ENCODE data around the gene DLG2.
"Not testable (repeated sequence)": the region's sequence is repeated elsewhere in the genome, so short reads cannot be mapped to it uniquely, and the experiment has no call there.

DNA sequence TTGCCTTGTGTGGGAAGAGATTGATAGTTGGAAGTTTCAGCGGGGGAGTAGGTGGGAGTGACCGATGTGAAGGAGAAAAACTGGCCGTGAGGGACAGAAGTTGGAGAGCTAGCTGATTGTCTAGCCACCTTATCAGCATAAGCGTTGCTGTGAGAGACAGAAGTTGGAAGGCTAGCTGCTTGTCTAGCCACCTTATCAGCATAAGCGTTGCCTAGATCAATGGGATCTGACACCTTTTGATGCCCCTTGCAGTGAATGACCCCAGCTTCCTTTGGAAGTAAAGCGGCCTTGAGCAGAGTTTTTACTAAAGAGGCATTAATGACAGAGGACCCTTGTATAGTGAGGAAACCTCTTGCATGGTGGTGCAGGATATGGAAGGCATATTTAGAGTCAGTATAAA is 2183.3 kb downstream of the DLG2 start:
- TF ChIP-seq, protein P1, sequence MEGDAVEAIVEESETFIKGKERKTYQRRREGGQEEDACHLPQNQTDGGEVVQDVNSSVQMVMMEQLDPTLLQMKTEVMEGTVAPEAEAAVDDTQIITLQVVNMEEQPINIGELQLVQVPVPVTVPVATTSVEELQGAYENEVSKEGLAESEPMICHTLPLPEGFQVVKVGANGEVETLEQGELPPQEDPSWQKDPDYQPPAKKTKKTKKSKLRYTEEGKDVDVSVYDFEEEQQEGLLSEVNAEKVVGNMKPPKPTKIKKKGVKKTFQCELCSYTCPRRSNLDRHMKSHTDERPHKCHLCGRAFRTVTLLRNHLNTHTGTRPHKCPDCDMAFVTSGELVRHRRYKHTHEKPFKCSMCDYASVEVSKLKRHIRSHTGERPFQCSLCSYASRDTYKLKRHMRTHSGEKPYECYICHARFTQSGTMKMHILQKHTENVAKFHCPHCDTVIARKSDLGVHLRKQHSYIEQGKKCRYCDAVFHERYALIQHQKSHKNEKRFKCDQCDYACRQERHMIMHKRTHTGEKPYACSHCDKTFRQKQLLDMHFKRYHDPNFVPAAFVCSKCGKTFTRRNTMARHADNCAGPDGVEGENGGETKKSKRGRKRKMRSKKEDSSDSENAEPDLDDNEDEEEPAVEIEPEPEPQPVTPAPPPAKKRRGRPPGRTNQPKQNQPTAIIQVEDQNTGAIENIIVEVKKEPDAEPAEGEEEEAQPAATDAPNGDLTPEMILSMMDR (IDR thresholded peaks at IDR 0.05), result not testable (repeated sequence)
- not testable (repeated sequence) for TF ChIP-seq POLR2A, POLR2AphosphoS5 (IDR thresholded peaks at IDR 0.05)
